OCI-LY3 (cell line): ENCODE results near the gene KCNH2.

ENCODE experiments used
- H2AFZ ChIP-seq: fragments of 200-600, 300-600 bp; shearing (Covaris generic); 2 replicates; pipeline ENCODE4 v1.6.0; 2014; ENCODE audit warnings: antibody characterized with exemption, low read depth, low read length
- H3K27ac ChIP-seq: fragments of 200-600, 300-600 bp; sonication (generic); 2 replicates; pipeline ENCODE4 v1.5.1; 2014; ENCODE audit warnings: mild to moderate bottlenecking, low read length, moderate library complexity, mixed read lengths
- H3K27me3 ChIP-seq: fragments of 200-600, 300-600 bp; sonication (generic); 2 replicates; pipeline ENCODE4 v1.6.1; 2014; ENCODE audit warnings: low read depth, low read length, mixed read lengths
- H3K36me3 ChIP-seq: fragments of 200-600, 300-600 bp; sonication (generic); replicated peaks from 2 replicates; pipeline ENCODE3; 2014; ENCODE audit warnings: low read depth, low read length, mixed read lengths
- H3K4me1 ChIP-seq: fragments of 300-600, 200-600 bp; sonication (generic); 2 replicates; pipeline ENCODE4 v1.6.1; 2014; ENCODE audit warnings: low read length, mixed read lengths
- H3K4me2 ChIP-seq: fragments of 200-600, 300-600 bp; sonication (generic); 2 replicates; pipeline ENCODE4 v1.6.1; 2014; ENCODE audit warnings: low read length, mixed read lengths
- H3K4me3 ChIP-seq: fragments of 300-600, 200-600 bp; sonication (generic); 2 replicates; pipeline ENCODE4 v1.5.1; 2014; ENCODE audit warnings: antibody characterized with exemption, mild to moderate bottlenecking, low read length, moderate library complexity
- H3K79me2 ChIP-seq: fragments of 300-600, 200-600 bp; shearing (Covaris generic); 2 replicates; pipeline ENCODE4 v1.6.1; 2014; ENCODE audit warnings: mild to moderate bottlenecking, low read length, mixed read lengths
- H3K9ac ChIP-seq: fragments of 300-600, 200-600 bp; shearing (Covaris generic); 2 replicates; pipeline ENCODE4 v1.6.0; 2014; ENCODE audit warnings: mild to moderate bottlenecking, low read length, moderate library complexity
- H3K9me3 ChIP-seq: fragments of 200-600, 300-600 bp; shearing (Covaris generic); 2 replicates; pipeline ENCODE4 v1.6.1; 2014; ENCODE audit warnings: low read length, mixed read lengths; ENCODE audit not compliant: insufficient read depth
- H4K20me1 ChIP-seq: fragments of 200-600, 300-600 bp; sonication (generic); 2 replicates; pipeline ENCODE4 v1.6.1; 2016; ENCODE audit warnings: low read length, mixed read lengths; ENCODE audit not compliant: insufficient read depth
- CTCF ChIP-seq: fragments of 200-600, 300-600 bp; sonication (generic); IDR thresholded peaks from 2 replicates; pipeline ENCODE4 v1.5.1; 2014; ENCODE audit warnings: antibody characterized with exemption, low read length, low read depth
- EZH2phosphoT487 ChIP-seq: fragments of 200-600 bp; shearing (Covaris generic); IDR thresholded peaks from 2 replicates; pipeline ENCODE4 v1.6.1; 2018; ENCODE audit warnings: antibody characterized with exemption, mixed run types, low read depth

Gene KCNH2

DNA sequence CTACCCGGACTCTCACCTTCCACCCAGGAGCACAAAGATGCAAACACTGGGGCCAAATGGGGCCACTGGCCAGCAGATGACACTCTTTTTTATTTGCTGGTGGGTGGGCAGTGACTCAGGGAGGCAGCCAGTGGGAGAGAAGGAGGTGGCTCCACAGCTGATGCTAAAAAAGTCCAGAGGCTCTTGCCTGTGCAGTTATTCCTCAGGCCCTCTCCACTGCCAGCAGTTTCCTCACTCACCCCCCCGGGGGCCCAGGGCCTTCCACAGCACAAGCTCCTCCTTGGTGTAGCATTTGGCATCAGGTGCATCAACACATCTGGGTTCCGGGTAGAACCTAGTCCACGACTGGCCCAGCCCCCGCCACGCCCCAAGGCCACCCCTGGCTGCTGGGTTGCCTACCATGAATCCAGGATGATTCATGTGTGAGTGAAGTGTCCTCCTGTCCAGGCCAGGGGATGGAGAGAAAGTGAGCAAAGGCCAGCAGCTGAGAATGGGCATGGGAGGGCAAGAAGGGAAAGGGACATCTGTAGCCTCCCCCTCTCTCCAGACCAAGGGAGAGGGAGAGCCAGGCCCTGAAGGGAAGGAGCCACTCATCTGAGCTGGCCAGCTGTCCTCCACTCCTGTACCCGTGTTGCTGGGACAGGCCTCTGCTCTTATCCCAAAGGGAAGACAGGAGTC, 1.7 kb upstream of the KCNH2 start:
- no peak overlapping the region for H2AFZ ChIP-seq
- peaks cover 46% of the 10 kb centered on the region for H3K27me3 ChIP-seq
- H3K4me2 ChIP-seq, result peak overlapping the region; percentile 97; the same call in 1 of the 2 replicates
- peaks cover 18% of the 10 kb centered on the region for H3K4me1 ChIP-seq
- TF ChIP-seq EZH2phosphoT487 (no peak), CTCF (no peak)
- H4K20me1 ChIP-seq, result no peaks in the 10 kb centered on the region; the same call in 1 of the 2 replicates
- no peaks in the 10 kb centered on the region for H3K36me3 ChIP-seq
- 0 out of 2 replicates have a peak overlapping the region, but pooled peaks have one; percentile 74 for H3K4me3 ChIP-seq
- no peaks in the 10 kb centered on the region for H3K9me3 ChIP-seq
- peaks cover 4% of the 10 kb centered on the region; the same call in 1 of the 2 replicates for H3K79me2 ChIP-seq
- no peak overlapping the region for H3K27ac ChIP-seq
- H3K9ac ChIP-seq, result no peak overlapping the region

GRCh38 chr7:150977382-150978125, 567 bp downstream of the KCNH2 start:
- H3K4me3 ChIP-seq, result peak overlapping the region; percentile 74
- H3K27me3 ChIP-seq, result peaks cover 32% of the 10 kb centered on the region
- no peak overlapping the region for H3K27ac ChIP-seq
- H3K4me1 ChIP-seq, result peaks cover 22% of the 10 kb centered on the region
- H3K9me3 ChIP-seq, result no peaks in the 10 kb centered on the region
- H4K20me1 ChIP-seq, result no peaks in the 10 kb centered on the region; the same call in 1 of the 2 replicates
- H3K79me2 ChIP-seq, result peaks cover 4% of the 10 kb centered on the region; the same call in 1 of the 2 replicates
- no peak for TF ChIP-seq CTCF
- TF ChIP-seq EZH2phosphoT487, result no peak
- H3K4me2 ChIP-seq, result peak overlapping the region; percentile 54
- 0 out of 2 replicates have a peak overlapping the region, but pooled peaks have one; percentile 32 for H3K9ac ChIP-seq
- no peaks in the 10 kb centered on the region for H3K36me3 ChIP-seq
- H2AFZ ChIP-seq, result no peak overlapping the region

DNA sequence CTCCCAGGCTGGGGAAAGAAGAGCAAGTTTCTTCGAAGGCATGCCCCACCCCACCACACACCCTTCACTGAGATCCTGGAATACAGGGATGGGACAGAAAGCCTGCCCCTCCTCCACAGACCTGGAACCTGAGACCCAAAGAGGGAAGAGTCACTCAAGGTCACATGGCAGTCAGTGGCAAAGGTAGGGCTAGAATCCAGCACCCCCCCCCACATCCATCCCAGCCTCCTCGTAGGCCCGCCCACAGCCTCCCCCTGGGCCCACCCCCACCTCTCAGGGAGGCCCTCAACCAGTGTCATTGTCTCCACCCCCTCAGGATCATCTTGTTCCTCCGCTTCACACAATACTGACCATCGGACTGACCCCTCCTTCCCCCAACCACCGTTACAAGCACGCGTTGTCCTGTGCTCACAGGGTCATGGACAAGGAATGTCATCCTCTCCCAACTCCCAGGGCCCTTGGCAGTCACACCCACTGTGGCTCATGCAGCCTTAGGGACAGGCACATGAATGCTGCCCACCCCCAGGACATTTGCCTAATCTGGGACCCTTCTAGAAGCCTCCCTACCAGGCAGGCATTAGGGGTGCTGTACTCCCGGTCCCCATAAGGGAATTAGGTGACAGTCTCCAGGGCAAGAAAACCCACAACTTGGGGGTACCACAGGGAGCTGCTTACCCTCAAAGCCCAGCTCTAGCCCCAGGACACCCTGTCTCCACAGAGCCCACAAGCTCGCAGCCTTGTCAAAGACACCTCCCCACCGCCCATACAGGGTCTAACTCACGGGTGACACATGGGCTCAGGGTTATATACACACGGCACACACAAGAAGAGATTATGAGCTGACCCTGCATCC, 1.4 kb downstream of the KCNH2 start:
- peaks cover 4% of the 10 kb centered on the region; the same call in 1 of the 2 replicates for H3K79me2 ChIP-seq
- no peak overlapping the region for H3K27ac ChIP-seq
- peak overlapping the region; percentile 54 for H3K4me2 ChIP-seq

More for the DNA sequence above, 1.4 kb downstream of the KCNH2 start:
- no peaks in the 10 kb centered on the region for H3K36me3 ChIP-seq
- H3K4me1 ChIP-seq, result peaks cover 22% of the 10 kb centered on the region
- peaks cover 24% of the 10 kb centered on the region for H3K27me3 ChIP-seq
- H3K4me3 ChIP-seq, result peak overlapping the region; percentile 74
- H2AFZ ChIP-seq, result no peak overlapping the region
- no peak overlapping the region for H3K9ac ChIP-seq
- no peaks in the 10 kb centered on the region; the same call in 1 of the 2 replicates for H4K20me1 ChIP-seq
- no peaks in the 10 kb centered on the region for H3K9me3 ChIP-seq
- no peak for TF ChIP-seq EZH2phosphoT487
- TF ChIP-seq CTCF, result no peak
